ENCODE results near the gene GSTM5.

DNA sequence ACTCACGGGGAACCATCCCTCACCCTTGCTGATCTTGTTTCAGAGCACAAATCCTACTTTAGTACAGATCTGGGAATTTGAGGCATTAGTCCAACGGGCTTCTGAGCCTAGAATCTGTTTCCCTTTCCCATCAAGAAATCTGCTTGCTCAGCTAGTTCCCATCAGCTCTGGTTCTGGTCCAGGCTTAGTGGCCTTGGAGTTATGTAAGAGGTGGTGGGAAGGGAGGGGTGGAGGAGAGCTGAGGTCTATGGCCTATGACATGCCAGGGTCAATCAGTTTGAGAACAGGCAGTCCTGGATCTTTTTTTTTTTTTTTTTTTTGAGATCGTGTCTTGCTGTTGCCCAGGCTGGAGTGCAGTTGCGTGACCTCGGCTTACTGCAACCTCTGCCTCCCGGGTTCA is 20.3 kb upstream of the GSTM5 start:
- TF ChIP-seq POLR2A (IDR thresholded peaks at IDR 0.05; ENCODE audit: low read depth, low read length) (no peak), MAX (IDR thresholded peaks at IDR 0.05; ENCODE audit: insufficient read depth, insufficient read length) (no peak), EZH2 (IDR thresholded peaks at IDR 0.05; ENCODE audit: borderline replicate concordance, low read depth, low read length, severe bottlenecking) (no peak), POLR2AphosphoS5 (IDR thresholded peaks at IDR 0.05; ENCODE audit: insufficient read depth, low read depth, low read length) (no peak), FOS (IDR thresholded peaks at IDR 0.05; ENCODE audit: borderline replicate concordance, insufficient read depth, low read length) (no peak), JUN (IDR thresholded peaks at IDR 0.05; ENCODE audit: borderline replicate concordance, insufficient read depth, insufficient read length, low read depth) (no peak), MYC (IDR thresholded peaks at IDR 0.05; ENCODE audit: low read depth, low read length) (no peak), GATA2 (IDR thresholded peaks at IDR 0.05; ENCODE audit: insufficient read depth, insufficient read length, low read depth, low read length) (no peak)
- TF ChIP-seq, protein P1, sequence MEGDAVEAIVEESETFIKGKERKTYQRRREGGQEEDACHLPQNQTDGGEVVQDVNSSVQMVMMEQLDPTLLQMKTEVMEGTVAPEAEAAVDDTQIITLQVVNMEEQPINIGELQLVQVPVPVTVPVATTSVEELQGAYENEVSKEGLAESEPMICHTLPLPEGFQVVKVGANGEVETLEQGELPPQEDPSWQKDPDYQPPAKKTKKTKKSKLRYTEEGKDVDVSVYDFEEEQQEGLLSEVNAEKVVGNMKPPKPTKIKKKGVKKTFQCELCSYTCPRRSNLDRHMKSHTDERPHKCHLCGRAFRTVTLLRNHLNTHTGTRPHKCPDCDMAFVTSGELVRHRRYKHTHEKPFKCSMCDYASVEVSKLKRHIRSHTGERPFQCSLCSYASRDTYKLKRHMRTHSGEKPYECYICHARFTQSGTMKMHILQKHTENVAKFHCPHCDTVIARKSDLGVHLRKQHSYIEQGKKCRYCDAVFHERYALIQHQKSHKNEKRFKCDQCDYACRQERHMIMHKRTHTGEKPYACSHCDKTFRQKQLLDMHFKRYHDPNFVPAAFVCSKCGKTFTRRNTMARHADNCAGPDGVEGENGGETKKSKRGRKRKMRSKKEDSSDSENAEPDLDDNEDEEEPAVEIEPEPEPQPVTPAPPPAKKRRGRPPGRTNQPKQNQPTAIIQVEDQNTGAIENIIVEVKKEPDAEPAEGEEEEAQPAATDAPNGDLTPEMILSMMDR (IDR thresholded peaks at IDR 0.05; ENCODE audit: extremely low read depth in 1 of 2, insufficient read depth in 1 of 2, low read depth in 1 of 2, low read length in 2 of 2): no peak
